Measurements from ENCODE around the gene HRC. TPM values are rescaled to one million over a fixed set of nuclear protein-coding genes. Genes with fewer than 3 reads are reported as not detected.
"Not testable (repeated sequence)": the region's sequence is repeated elsewhere in the genome, so short reads cannot be mapped to it uniquely, and the experiment has no call there.

HRC gene
- total and polyA plus RNA-seq, 3 experiments from 2014 or later = not detected

DNA sequence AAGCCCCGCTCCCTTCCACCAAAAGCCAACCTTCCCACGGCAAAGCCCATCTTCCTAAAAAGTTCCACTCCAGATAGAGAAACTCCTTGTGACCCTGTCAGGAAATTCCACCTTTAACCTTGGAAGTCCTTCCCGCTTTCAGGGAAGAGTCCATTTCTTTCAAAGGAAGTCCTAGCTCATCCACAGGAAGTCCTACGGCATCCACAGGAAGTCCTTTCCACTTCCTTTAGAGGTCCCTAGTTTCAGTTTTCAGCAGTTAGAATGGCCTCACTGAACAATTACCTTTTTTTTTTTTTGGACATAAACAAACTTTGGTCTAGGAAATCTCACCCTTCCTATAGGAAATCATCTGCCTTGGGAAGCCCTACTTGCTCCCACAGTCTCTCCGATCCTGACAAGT lies 34.1 kb upstream of the HRC start:
- no peak overlapping the region for H3K27ac ChIP-seq (ENCODE audit: low read depth, low read length)
- H3K4me3 Mint-ChIP-seq = no peak overlapping the region
- H3K27me3 Mint-ChIP-seq = peaks cover 8 to 10% of the 10 kb centered on the region in 2 donors
- ChIA-PET POLR2A (no interaction called here), CTCF (no interaction called here)
- H3K36me3 Mint-ChIP-seq = no peaks in the 10 kb centered on the region
- H3K27me3 ChIP-seq (ENCODE audit: insufficient read depth, low read length, poor library complexity, severe bottlenecking) = no peaks in the 10 kb centered on the region
- H3K4me3 ChIP-seq (ENCODE audit: low read length) = no peak overlapping the region
- H3K4me1 Mint-ChIP-seq = peaks cover 9 to 11% (median 10%) of the 10 kb centered on the region in 3 donors
- H3K9me3 Mint-ChIP-seq = peaks cover 0 to 11% (median 6%) of the 10 kb centered on the region in 5 donors
- no peak for DNase-seq
- H3K36me3 ChIP-seq (ENCODE audit: insufficient read depth, low read length) = no peaks in the 10 kb centered on the region
- H3K4me1 ChIP-seq (ENCODE audit: insufficient read depth, low read length) = peaks cover 8% of the 10 kb centered on the region
- H3K27ac Mint-ChIP-seq = no peak overlapping the region
- no peaks in the 10 kb centered on the region for H3K9me3 ChIP-seq (ENCODE audit: low read length)

DNA sequence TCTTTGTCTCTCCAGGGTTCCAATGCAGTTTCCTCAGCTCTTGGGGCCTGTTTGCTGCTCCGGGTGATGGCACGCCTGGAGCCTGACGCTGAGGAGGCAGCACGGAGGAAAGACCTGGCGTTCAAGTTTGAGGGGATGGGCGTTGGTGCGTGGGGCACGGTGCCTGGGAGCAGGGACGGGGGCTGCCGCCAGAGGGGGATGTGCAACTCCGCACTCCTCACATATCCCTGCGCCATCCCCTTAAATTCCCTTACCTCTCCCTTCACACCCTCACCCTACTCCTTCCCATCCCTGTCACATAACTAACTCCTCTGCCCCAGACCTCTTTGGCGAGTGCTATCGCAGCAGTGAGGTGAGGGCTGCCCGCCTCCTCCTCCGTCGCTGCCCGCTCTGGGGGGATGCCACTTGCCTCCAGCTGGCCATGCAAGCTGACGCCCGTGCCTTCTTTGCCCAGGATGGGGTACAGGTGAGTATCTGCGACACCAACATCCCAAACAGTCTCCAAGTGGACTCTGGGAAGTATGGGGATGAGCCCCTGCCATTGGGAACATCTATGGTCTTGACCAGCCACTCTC lies 33.5 kb upstream of the HRC start:
- peaks cover 0 to 4% (median 2%) of the 10 kb centered on the region in 3 donors for H3K36me3 Mint-ChIP-seq
- CTCF ChIA-PET = interaction anchor here (1.4 kb wide), 1 partner anchor 10 kb away, joined by 4 read pairs; no protein-coding TSS in a partner anchor
- no peak overlapping the region for H3K4me3 Mint-ChIP-seq
- no peaks in the 10 kb centered on the region for H3K27me3 ChIP-seq (ENCODE audit: insufficient read depth, low read length, poor library complexity, severe bottlenecking)
- H3K9me3 Mint-ChIP-seq = peaks cover 4 to 16% (median 10%) of the 10 kb centered on the region in 5 donors
- H3K27me3 Mint-ChIP-seq = peaks cover 10 to 13% of the 10 kb centered on the region in 2 donors
- no peak for DNase-seq
- peaks cover 8% of the 10 kb centered on the region for H3K4me1 ChIP-seq (ENCODE audit: insufficient read depth, low read length)
- peaks cover 9 to 11% (median 10%) of the 10 kb centered on the region in 3 donors for H3K4me1 Mint-ChIP-seq
- H3K27ac Mint-ChIP-seq = no peak overlapping the region
- H3K9me3 ChIP-seq (ENCODE audit: low read length) = no peaks in the 10 kb centered on the region
- POLR2A ChIA-PET = no interaction called here
- H3K27ac ChIP-seq (ENCODE audit: low read depth, low read length) = no peak overlapping the region
- H3K36me3 ChIP-seq (ENCODE audit: insufficient read depth, low read length) = no peaks in the 10 kb centered on the region
- no peak overlapping the region for H3K4me3 ChIP-seq (ENCODE audit: low read length)

DNA sequence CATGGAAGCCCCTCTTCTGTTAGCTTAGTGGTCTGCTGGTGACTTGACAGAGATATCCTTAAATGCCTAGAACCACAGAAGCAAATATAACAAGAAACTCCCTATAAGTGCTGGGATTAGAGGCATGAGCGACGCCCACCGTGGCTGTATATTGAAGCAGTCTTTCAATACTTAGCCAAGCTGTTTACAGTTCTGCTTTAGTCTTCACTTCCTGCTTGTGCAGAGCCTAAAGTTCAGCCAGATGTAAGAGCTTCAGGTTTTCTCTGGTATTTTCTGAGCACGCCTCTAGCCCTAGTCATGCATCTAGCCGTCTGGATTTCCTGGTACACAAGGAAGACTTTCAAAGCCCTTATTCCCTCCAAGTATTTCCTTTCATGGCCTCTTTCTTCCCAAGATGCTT lies 30.9 kb upstream of the HRC start:
- Mint-ChIP-seq H3K4me3 (no peak overlapping the region), H3K27me3 (peaks cover 9 to 10% of the 10 kb centered on the region in 2 donors), H3K27ac (no peak overlapping the region), H3K9me3 (peaks cover 4 to 22% (median 12%) of the 10 kb centered on the region in 5 donors), H3K36me3 (peaks cover 0 to 4% (median 2%) of the 10 kb centered on the region in 3 donors), H3K4me1 (peaks cover 9 to 11% (median 10%) of the 10 kb centered on the region in 3 donors)
- no peaks in the 10 kb centered on the region for H3K27me3 ChIP-seq (ENCODE audit: insufficient read depth, low read length, poor library complexity, severe bottlenecking)
- H3K4me1 ChIP-seq (ENCODE audit: insufficient read depth, low read length) = peaks cover 8% of the 10 kb centered on the region
- H3K9me3 ChIP-seq (ENCODE audit: low read length) = no peaks in the 10 kb centered on the region
- CTCF ChIA-PET = interaction anchor here (1.0 kb wide), 1 partner anchor 88 kb away, joined by 4 read pairs; no protein-coding TSS in a partner anchor
- POLR2A ChIA-PET = no interaction called here
- no peak overlapping the region for H3K4me3 ChIP-seq (ENCODE audit: low read length)
- H3K36me3 ChIP-seq (ENCODE audit: insufficient read depth, low read length) = no peaks in the 10 kb centered on the region
- H3K27ac ChIP-seq (ENCODE audit: low read depth, low read length) = no peak overlapping the region
- no peak for DNase-seq

DNA sequence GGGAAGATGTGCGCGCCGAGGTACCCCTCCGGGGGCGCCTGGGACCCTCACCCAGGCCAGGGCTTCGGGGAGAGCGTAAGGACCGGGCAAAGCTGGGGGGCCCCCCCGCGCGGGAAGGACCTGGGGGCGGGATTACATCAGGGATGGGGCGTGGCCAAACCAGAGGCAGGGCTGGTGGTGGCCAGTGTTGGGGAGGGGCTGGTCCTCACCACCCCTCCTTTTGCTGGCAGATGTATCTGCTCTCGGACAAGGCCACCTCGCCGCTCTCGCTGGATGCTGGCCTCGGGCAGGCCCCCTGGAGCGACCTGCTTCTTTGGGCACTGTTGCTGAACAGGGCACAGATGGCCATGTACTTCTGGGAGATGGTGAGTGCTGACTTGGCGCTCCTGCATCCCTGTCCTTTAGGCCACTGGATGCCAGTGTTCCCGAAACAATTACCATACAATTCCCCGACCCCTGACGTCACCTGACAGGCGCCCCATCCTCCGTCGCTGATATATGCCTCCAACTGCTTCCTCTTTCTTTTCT lies 27.7 kb upstream of the HRC start:
- H3K27me3 Mint-ChIP-seq = peaks cover 7% of the 10 kb centered on the region in 2 donors
- peak overlapping the region in 1 of 7 donors; percentile 51 for H3K4me3 Mint-ChIP-seq
- no peak overlapping the region for H3K4me3 ChIP-seq (ENCODE audit: low read length)
- no peak overlapping the region for H3K27ac ChIP-seq (ENCODE audit: low read depth, low read length)
- H3K36me3 Mint-ChIP-seq = peaks cover 0 to 4% (median 2%) of the 10 kb centered on the region in 3 donors
- no peaks in the 10 kb centered on the region for H3K27me3 ChIP-seq (ENCODE audit: insufficient read depth, low read length, poor library complexity, severe bottlenecking)
- no peaks in the 10 kb centered on the region for H3K9me3 ChIP-seq (ENCODE audit: low read length)
- DNase-seq = no peak
- no peaks in the 10 kb centered on the region for H3K4me1 Mint-ChIP-seq
- ChIA-PET POLR2A (no interaction called here), CTCF (interaction anchor here (1.3 kb wide), 1 partner anchor 16 kb away, joined by 3 read pairs; no protein-coding TSS in a partner anchor)
- no peaks in the 10 kb centered on the region for H3K36me3 ChIP-seq (ENCODE audit: insufficient read depth, low read length)
- H3K4me1 ChIP-seq (ENCODE audit: insufficient read depth, low read length) = no peaks in the 10 kb centered on the region
- H3K27ac Mint-ChIP-seq = no peak overlapping the region
- H3K9me3 Mint-ChIP-seq = peaks cover 4 to 22% (median 12%) of the 10 kb centered on the region in 5 donors

DNA sequence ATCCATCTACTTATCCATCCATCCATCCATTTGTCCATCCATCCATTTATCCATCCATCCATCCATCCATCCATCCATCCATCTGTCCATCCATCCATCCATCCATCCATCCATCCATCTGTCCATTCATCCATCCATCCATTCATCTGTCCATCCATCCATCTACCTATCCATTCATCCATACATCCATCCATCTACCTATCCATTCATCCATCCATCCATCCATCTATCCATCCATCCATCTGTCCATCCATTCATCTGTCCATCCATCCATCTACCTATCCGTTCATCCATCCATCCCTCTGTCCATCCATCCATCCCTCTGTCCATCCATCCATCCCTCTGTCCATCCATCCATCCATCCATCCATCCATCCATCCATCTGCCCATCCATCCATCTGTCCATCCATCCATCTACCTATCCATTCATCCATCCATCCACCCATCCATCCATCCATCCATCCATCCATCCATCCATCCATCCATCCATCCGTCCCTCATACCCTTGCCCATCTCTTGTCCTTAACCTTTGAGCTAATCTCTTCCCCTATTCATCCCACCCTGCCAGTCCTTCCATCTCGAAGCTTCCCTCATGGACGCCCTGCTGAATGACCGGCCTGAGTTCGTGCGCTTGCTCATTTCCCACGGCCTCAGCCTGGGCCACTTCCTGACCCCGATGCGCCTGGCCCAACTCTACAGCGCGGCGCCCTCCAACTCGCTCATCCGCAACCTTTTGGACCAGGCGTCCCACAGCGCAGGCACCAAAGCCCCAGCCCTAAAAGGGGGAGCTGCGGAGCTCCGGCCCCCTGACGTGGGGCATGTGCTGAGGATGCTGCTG lies 27.0 kb upstream of the HRC start:
- not testable (repeated sequence) for H3K9me3 ChIP-seq (ENCODE audit: low read length); H3K36me3 Mint-ChIP-seq

DNA sequence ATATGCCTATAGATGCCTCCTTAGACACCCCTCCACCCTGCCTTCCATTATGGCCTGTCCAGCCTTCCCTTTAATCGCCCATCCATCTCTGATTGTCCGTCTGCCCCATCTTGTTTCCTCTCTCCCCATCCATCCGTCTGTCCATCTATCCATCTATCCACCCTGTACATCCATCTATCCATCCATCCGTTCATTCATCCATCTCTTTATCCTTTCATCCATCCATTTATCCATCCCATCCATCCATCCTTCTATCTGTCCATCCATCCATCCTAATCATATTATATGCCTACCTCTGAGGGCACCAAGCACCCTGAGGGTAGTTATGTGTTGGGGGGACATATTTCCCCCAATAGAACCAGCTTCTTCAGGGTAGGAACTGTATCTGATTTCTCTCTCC lies 25.5 kb upstream of the HRC start:
- POLR2A ChIA-PET = no interaction called here
- Histone ChIP-seq H3K27ac (ENCODE audit: low read depth, low read length) (no peak overlapping the region), H3K27me3 (ENCODE audit: insufficient read depth, low read length, poor library complexity, severe bottlenecking) (no peaks in the 10 kb centered on the region), H3K36me3 (ENCODE audit: insufficient read depth, low read length) (no peaks in the 10 kb centered on the region), H3K4me1 (ENCODE audit: insufficient read depth, low read length) (no peaks in the 10 kb centered on the region), H3K9me3 (ENCODE audit: low read length) (no peaks in the 10 kb centered on the region), H3K4me3 (ENCODE audit: low read length) (no peak overlapping the region)
- Mint-ChIP-seq H3K27me3 (peaks cover 5 to 7% of the 10 kb centered on the region in 2 donors), H3K36me3 (peaks cover 0 to 4% (median 2%) of the 10 kb centered on the region in 3 donors), H3K27ac (no peak overlapping the region), H3K4me3 (peak overlapping the region in 1 of 7 donors; percentile 28), H3K4me1 (no peaks in the 10 kb centered on the region), H3K9me3 (peaks cover 4 to 20% (median 12%) of the 10 kb centered on the region in 5 donors)
- no peak for DNase-seq
- CTCF ChIA-PET = no interaction called here

More for the DNA sequence above, 27.0 kb upstream of the HRC start:
- H3K36me3 ChIP-seq (ENCODE audit: insufficient read depth, low read length); DNase-seq; H3K4me3 Mint-ChIP-seq; H3K27me3 Mint-ChIP-seq; H3K4me1 Mint-ChIP-seq; H3K27me3 ChIP-seq (ENCODE audit: insufficient read depth, low read length, poor library complexity, severe bottlenecking); H3K4me1 ChIP-seq (ENCODE audit: insufficient read depth, low read length); H3K27ac ChIP-seq (ENCODE audit: low read depth, low read length); POLR2A ChIA-PET; H3K4me3 ChIP-seq (ENCODE audit: low read length): not testable (repeated sequence)
- Mint-ChIP-seq H3K27ac (peak overlapping the region in 1 of 8 donors; percentile 46), H3K9me3 (peaks cover 4 to 22% (median 12%) of the 10 kb centered on the region in 5 donors)
- CTCF ChIA-PET = interaction anchor here (1.3 kb wide), 1 partner anchor 17 kb away, joined by 3 read pairs; no protein-coding TSS in a partner anchor

DNA sequence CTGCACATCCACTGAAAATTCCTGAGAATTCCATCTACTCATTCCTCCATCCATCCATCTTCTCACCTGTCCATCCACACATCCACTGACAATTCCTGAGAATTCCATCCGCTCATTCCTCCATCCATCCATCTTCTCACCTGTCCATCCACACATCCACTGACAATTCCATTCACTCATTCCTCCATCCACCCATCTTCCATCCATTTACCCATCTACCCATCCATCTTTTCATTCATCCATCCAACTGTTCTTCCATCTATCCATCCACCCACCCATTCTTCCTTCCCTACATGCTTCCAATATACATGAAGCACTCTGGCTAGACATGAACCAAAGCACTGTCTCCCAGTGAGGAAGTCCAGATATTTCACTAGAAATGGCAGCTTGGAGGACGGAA lies 18.0 kb upstream of the HRC start:
- Mint-ChIP-seq H3K27me3 (peaks cover 5 to 8% of the 10 kb centered on the region in 2 donors), H3K4me1 (no peaks in the 10 kb centered on the region), H3K4me3 (no peak overlapping the region), H3K36me3 (no peaks in the 10 kb centered on the region), H3K27ac (no peak overlapping the region), H3K9me3 (no peaks in the 10 kb centered on the region)
- DNase-seq = no peak
- Histone ChIP-seq H3K4me1 (ENCODE audit: insufficient read depth, low read length) (no peaks in the 10 kb centered on the region), H3K36me3 (ENCODE audit: insufficient read depth, low read length) (no peaks in the 10 kb centered on the region), H3K27ac (ENCODE audit: low read depth, low read length) (no peak overlapping the region), H3K27me3 (ENCODE audit: insufficient read depth, low read length, poor library complexity, severe bottlenecking) (no peaks in the 10 kb centered on the region), H3K9me3 (ENCODE audit: low read length) (no peaks in the 10 kb centered on the region), H3K4me3 (ENCODE audit: low read length) (no peak overlapping the region)
- POLR2A ChIA-PET = no interaction called here
- CTCF ChIA-PET = no interaction called here

DNA sequence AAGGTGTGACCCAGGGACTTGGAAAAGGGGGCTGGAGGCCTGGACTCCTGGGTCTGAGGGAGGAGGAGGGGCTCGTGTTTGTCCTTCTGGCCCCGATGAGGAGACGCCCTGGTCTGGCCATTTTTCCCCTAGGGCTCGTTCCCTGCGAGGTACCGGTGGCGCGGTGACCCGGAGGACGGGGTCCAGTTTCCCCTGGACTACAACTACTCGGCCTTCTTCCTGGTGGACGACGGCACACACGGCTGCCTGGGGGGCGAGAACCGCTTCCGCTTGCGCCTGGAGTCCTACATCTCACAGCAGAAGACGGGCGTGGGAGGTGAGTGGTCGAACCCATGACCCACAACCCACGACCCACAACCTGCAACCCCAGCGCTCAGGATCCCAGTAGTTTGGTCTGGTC lies 13.2 kb upstream of the HRC start:
- peaks cover 7 to 27% of the 10 kb centered on the region in 2 donors for H3K27me3 Mint-ChIP-seq
- no peak overlapping the region for H3K4me3 Mint-ChIP-seq
- Histone ChIP-seq H3K4me3 (ENCODE audit: low read length) (no peak overlapping the region), H3K27ac (ENCODE audit: low read depth, low read length) (no peak overlapping the region), H3K36me3 (ENCODE audit: insufficient read depth, low read length) (no peaks in the 10 kb centered on the region), H3K4me1 (ENCODE audit: insufficient read depth, low read length) (no peaks in the 10 kb centered on the region), H3K9me3 (ENCODE audit: low read length) (no peaks in the 10 kb centered on the region), H3K27me3 (ENCODE audit: insufficient read depth, low read length, poor library complexity, severe bottlenecking) (no peaks in the 10 kb centered on the region)
- no peaks in the 10 kb centered on the region for H3K36me3 Mint-ChIP-seq
- ChIA-PET POLR2A (no interaction called here), CTCF (no interaction called here)
- no peaks in the 10 kb centered on the region for H3K4me1 Mint-ChIP-seq
- no peaks in the 10 kb centered on the region for H3K9me3 Mint-ChIP-seq
- no peak for DNase-seq
- no peak overlapping the region for H3K27ac Mint-ChIP-seq
